Kasumi-1 (cell line): ENCODE data around the gene EPHA6.
A peak's percentile ranks its signal among the peaks of the same experiment; 100 is the strongest.

ENCODE experiments used
- DNase-seq, 2 experiments: peaks; one replicate each; lab custom pipeline; 2025; lab: John Stamatoyannopoulos, UW

Gene EPHA6

DNA sequence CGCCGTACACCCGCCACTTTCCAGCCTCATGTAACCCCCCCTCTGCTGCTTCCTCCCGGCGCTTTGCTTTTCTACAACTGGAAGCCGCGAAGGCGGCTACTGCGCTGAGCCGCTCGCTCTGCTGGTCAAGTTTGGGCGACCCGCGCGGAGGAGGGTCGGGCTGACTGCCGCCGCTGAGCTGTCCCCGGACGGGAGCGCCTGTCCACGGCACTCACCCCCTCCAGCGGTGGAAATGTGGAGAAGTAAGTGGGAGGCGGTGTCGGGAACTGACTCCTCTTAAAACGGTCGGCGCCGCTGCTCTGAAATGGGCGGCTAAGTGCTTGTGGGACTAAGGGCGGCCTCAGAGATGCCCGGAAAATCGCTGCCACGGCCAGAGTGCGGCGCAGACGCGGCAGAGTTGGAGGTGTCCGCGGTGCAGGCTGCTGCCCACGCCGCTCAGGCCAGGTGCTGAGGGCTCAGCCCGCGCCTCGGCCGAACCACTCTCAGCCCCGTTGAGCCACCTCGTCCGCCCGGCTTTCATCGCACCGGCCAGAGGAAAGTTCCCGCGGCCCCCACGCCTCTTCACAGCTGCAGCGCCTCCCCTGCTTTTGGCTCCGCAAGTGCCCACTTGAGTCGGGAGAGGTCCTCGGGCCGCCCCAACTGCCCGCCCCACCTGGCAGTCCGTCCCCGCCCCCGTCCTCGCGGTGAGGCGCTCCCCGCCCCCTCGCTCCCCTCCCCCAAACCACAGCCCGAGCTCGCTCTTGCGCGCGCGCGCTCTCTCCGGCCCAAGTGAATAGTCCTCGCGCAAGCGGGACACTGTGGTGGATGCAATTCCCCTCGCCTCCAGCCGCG lies at the start of gene EPHA6:
TSS of gene EPHA6 (plus strand) at position 775 of the 831 bp plus-strand sequence.
- peak; percentile 17 to 22 for DNase-seq

DNA sequence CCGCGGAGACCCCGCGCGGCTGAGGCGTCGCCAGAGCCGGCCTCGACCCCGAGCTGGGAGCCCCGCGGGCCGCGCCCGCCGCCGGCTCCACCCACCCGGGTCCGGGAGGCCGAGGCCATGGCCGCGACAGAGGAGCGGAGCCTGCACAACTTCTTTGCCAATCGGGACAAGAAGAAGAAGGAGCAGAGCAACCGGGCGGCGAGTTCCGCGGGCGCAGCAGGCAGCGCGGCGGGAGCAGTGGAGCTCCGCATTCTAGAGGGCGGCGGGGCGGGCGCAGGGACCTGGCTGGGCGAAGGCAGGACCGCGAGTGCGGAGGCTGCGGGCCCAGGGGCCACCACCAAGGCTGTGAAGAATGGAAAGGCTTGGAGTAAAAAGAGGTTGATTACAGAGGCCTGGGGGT lies 37.6 kb upstream of the EPHA6 start:
- no peak for DNase-seq

DNA sequence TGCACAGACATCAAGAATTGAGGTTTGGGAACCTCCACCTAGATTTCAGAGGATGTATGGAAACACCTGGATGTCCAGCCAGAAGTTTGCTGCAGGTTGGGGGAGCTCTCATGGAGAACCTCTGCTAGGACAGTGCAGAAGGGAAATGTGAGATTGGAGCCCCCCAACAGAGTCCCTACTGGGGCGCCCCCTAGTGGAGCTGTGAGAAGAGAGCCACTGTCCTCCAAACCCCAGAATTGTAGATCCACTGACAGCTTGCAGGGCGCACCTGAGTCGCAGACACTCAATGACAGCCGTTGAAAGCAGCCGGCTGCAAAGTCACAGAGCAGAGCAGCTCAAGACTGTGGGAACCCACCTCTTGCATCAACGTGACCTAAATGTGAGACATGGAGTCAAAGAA lies 34.6 kb upstream of the EPHA6 start:
- no peak for DNase-seq

DNA sequence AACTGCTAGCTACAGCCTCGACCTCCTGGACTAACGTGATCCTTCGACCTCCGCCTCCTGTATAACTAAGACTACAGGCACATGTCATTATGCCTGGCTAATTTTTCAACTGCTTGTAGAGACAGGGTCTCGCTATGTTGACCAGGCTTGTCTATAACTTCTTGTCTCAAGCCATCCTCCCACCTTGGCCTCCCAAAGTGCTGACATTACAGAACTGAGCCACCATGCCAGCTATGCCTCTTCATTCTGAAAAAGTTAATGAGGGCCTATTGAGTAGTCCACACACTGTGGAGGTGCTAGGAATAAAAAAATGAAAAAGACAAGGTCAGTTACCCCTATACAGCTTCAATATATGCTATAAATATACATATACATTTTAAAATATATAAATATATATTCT lies 18.3 kb upstream of the EPHA6 start:
- DNase-seq, result no peak

DNA sequence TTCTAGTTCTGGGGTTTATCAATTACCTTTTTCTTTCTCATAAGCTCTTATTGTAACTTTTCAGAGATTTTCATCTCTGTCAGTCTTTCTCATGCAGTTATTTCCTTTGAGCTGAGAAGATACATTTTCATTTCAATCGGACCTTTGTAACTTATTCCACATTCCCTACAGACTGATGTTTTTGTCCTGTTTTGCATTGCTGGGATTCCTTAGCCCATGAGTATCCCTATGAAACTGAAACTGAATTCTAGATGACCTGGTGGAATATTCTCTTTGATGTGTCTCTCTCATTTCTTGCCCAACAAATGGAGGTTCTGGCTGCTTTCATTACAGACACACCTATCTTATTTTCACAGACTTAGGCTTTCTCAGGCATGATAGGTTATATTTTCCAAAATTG lies 10.5 kb upstream of the EPHA6 start:
- DNase-seq, result no peak

DNA sequence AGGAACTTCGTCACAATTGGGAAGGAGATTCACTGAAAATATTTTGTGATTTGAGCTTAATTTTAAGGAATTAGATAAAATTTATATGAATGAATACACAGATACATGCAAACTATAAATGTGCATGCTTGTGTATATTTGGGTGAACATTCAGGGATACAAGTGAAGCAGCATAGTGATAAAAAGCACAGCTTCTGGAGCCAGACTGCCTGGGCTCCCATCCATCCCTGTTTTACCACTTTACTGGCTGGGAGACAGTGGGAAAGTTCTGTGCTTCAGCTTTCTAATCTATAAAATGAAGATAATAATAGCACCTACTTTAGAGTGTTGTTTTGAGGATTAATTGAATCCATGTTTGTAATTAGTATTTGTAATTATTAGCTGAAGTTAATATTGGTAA lies 8.1 kb upstream of the EPHA6 start:
- DNase-seq, result no peak

DNA sequence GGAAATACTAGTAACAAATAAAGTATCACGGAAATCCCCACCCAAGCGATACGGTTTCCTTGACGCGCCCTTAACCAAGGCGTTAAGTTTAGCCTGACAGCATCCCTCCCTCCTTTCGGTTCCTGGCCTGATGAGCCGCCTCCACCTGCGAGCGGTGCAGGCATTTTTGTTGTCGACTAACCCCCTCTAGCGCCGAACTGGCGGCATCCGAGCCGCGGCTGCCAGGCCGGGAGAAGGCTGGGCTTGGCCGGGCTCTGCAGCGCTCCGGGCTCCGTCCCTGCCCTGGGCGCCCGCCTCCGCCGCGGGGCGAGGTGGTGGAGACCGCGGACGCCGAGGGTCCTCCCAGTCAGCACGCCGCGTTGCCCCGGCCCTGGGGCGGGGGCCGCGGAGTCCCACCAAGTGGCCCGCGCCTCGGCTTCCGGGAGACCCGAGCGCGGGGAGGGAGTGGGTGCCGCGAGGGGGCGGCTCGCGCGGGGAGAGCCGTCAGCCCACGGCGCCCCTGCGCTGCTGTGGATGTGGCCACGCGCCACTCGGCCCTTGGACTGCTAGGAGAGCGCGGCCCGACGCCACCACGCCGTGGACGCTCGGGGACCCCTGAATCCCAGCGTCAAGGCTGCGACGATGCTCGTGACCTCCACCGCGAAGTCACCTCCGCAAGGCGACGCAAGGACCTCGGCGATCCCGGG lies 1.1 kb upstream of the EPHA6 start:
- peak; percentile 50 to 62 for DNase-seq

DNA sequence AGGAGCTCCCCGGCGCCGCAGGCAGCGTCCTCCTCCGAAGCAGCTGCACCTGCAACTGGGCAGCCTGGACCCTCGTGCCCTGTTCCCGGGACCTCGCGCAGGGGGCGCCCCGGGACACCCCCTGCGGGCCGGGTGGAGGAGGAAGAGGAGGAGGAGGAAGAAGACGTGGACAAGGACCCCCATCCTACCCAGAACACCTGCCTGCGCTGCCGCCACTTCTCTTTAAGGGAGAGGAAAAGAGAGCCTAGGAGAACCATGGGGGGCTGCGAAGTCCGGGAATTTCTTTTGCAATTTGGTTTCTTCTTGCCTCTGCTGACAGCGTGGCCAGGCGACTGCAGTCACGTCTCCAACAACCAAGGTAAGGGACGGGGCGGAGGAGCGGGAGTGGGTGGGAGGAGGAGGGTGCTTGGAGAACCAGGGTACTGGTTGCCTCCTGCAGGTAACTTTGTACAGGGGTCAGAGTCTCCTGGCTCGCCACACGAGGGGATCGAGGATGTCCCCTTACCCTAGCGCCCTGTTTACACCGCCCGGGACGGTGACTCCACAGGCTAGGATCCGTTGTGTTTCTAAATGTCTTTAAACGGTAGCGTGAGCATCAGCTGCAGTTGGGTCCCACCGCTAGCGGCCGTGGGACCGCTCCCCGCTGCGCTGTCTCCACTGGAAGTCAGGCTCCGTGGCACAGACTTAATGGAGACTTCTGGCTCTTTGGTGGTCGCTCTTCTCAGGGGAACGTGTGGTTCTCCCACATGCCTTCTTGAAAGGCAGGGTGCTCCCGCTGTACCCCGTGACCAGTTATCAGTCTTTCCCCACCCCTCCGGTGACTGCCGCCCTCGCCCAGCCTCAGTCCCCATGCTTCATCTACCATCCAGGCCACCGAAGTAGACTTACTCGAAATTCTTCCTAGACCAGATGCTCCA lies 515 bp downstream of the EPHA6 start:
- DNase-seq, result no peak

DNA sequence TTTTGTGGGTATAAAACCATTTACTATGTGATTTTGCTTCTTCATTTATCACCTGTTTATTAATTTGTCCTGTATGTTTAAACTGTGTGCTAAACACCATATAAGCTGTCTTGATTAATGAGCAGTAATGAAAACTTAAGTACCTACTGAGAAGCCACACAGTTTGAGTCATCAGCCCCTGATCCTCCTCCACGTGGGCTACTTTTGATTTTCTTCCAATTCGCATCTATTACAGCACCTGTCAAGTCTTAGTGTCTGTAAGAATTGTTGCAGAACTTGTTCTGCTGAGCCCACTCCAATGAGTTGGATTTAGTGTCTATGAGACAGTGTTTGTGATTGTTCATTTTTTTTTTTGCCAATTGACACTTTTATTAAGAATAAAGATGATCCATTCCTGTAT lies 16.8 kb downstream of the EPHA6 start:
- DNase-seq, result no peak

DNA sequence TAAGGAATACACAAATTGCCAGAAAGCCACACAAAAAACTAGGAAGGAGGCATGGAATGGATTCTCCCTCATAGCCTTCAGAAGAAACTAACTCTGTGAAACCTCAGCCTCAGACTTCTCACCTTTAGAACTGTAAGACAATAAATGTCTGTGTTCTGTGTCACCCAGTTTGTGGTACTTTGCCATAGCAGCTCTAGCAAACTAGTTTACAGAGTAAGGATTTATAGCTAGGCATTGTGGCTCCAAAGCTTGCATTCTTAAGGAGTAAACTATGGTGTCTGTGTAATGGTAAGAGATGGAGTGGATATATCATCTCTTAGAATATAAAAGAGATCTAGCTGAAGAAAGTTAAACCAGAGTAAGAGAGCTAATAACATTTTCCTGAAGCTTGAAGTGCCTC lies 18.9 kb downstream of the EPHA6 start:
- no peak for DNase-seq

DNA sequence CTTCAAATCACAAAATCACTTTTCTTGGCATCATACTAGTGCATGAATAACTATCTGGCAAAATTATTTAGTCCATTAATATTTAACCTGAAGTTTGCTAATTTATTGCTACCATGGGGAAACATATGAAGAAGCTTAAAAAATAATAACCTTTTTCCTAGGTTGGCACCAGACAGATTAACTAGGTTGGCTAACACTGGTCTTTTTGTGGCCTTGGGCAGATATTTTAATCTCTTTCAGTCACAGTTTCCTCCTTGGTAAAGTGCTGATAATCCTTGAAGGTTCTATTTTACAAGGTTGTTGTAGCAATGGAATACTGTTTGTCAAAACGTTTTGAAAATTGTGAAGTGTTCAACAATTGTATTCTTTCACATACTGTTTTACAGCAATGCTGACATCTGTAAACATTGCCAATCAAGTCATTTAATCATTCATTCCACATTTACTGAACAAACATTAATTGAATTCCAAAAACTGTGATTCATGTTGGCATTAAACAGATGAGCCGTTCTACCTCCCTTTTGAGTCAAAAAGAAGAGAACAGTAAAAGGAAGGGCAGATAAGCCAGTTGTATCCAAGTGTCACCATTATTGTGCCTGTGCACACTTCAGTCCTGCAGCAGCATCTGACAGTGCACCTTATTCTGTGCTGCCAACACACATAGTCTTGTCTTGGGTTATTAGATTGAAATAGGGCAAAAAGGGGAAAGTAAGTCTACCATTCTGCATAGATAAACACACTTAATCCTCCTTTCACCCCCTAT lies 21.9 kb downstream of the EPHA6 start:
- no peak for DNase-seq

DNA sequence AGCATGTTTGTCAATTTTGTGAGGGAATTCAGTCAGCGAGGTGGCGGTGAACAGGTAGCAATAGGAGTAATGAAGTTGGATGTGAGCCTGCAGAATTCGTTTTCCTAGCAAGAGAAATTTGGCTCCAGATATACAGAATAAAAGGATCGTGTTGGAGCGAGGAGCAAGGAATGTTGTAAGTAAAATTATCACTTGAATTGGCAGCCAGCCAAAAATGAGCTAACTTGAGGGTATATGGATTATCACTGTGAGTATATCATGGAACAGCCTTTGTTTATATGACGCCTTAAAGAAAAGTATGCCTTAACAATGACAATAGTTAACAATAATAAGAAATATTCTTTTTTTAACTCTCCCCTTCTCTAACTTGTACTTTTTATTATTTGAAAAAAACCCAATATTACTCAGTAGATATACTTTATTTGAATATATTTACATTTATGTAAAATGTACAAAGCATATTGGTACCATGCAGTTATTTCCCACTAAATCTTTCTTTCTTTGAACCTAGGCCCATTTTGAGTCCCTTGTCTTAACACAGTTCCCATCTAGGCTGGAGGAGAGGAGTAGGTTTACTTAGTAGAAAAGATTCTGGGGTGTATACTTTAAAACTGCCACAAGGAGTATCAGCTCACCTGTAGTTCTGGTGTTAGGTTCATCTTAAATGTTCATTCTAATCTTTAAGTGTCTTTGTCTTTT lies 29.3 kb downstream of the EPHA6 start:
- no peak for DNase-seq

DNA sequence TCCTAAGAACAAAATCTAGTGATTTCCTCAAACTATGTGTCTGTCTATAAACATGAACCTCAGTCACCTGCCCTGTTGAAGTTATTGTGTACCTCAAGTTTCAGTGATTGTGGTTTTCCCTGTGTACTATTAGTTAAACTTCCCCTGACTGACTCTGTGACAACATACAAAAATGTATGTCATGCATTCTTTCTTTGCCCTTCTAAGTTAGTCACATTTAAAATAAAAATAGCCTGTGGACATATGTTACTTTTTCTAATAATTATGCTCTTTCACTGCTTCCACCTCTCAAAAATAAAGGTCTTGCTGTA lies 29.8 kb downstream of the EPHA6 start:
- DNase-seq, result no peak

DNA sequence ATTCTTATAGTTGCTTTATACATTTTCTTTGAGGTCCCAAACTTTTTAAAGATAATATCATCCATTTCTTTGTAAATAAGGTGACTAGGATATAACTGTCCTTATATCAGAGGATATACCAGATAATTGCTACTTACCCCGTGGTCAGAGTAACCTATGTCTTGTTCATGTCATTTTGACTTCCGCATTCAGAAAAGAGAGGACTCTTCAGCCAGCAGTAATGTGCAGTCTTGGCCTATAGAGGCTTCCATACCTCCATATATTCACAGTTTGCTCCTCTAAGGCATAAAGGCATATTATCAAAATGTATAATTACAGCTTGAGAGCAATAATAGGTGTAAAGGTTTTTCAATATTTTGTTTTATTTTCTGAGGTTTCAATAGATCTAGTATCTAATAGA lies 38.5 kb downstream of the EPHA6 start:
- DNase-seq, result no peak

DNA sequence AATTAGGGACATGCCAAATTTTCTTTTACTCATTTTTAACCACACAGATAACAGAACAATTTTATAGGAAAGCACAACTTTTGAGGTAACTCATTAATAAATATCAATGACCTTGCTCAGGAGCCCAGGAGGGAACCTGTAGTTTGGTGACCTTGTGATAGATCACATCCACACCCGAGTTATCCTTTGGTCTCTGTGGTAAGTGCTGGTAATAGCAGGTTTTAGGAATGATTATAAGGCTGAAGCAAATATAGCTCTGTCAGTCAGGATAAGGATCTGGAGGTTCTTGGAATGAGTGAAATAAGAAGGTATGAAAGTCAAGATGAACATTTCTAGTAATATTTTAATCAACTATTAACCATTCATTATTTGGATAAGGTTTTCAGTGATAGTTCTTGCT lies 46.5 kb downstream of the EPHA6 start:
- DNase-seq, result no peak

DNA sequence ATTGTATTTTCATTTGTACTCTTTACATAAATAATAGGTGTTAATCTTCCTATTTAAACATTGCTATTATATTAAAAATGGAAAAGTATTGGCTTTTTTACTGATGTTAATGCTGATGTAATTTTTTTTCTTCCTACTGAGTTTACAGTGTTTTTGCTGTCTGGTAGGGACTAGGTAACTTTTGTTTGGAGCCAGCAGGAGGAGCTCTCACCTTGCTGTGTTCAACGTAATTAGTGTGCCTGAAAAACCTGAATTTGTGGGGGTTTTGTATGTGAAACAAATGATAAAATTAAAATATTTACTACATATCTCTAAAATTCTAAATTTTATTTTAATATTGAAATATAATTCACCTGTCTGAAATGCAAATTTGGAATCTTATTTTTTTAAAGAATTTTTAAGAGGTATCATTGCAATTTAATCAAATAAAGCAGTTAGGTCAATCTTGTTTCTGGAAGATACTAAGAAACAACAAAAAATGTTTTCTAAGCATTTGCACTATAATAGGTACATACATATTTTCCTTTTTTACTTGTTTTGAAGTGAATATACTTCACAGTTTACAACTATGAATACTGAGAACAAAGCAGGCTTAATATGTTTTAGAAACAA lies 48.8 kb downstream of the EPHA6 start:
- peak; percentile 72 to 76 for DNase-seq

DNA sequence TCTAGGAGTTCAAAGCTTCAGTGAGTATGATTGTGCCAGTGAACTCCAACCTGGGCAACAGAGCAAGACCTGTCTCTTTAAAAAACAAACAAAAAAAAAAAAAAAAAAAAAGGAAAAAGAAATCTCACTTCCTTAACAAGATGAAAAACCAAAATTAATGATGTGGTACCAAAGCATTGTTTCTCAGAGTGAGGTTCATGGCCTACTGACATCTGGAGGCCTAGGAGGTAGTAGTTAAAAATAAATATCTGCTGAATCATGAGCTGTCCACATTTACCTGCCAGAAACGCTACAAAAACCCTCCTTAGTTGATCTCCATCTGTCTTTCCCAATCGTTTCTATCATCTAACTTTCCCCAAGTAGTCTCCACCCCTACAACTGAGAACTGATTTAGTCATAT lies 51.2 kb downstream of the EPHA6 start:
- DNase-seq, result no peak

DNA sequence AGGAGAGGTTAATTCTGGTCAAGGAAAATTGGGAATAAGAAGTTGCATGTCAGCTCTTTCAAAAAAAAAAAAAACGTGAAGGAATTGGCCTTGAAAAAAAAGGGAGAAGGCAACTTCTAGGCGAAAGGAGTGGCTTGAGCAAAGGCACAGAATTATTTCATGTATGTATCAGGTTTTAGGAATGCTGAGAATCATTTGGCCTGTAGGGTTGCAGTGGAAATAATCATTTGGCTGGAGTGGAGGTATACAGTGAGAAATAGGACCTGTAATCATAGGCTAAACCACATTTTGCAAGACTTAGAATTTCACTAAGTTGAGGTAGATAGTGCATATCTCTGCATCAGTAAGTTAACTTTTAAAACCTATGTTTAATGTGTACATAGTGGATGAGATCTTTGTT lies 54.9 kb downstream of the EPHA6 start:
- DNase-seq, result no peak

DNA sequence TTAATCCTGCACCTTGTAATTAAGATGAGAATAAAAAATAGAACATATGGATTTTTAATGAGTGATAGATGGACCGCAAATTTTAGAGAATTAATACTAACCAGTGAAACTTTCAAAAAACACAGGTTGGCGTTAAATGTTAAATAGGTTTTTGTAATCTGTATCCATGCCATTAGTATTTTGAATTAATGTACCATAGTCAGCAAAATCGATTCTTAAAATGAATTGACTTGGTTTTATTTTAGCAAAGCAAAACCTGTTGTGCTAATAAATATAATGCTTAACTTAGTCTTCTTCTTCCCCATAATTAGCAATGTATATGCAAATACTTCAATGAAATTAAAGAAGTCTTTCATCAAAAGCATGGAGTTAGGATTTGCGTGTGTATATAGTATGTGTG lies 63.1 kb downstream of the EPHA6 start:
- no peak for DNase-seq

DNA sequence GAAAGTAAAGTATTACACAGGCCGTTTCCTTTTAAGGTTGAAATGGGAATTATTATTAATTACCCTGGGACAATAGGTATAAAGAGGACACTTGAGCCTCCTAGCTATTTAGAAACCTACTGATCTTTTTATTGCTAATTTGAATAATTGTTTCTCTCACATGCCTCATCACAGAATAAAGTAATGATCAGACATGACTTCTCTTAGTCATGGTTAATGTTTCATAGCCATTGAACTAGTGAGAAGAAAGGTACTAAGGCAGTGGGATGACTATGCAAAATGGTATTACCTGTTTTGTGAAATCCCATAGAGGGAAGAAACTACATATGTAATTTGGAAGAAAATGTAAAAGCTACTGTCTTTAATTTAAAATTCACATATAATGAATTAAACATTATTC lies 85.6 kb downstream of the EPHA6 start:
- no peak for DNase-seq

DNA sequence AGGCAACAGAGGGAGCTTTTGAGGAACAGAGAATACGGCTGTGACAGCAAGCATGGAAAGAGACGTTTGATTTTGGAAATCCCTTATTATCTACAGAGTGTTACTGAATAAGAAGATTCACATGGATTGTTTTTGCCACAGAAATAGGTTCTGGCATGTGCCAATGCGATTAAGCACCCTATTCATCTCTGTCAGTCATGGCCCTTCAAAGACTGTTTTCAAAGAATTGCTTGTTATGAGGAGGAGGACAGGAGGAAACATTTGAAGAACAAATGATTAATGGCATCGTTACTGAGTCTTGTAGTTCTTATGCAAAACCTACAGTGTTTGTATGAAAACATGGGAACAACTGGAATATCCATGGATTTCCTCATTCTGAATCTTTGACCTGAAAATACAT lies 86.2 kb downstream of the EPHA6 start:
- no peak for DNase-seq
